ENCODE results near the gene KCNK17. TPM values are rescaled to one million over a fixed set of nuclear protein-coding genes. Genes with fewer than 3 reads are reported as not detected.
A peak's percentile ranks its signal among the peaks of the same experiment; 100 is the strongest.
"Not testable (repeated sequence)": the region's sequence is repeated elsewhere in the genome, so short reads cannot be mapped to it uniquely, and the experiment has no call there.

Gene KCNK17
- total RNA-seq, 1 experiment from 2014 or later: not detected

- DNase-seq (ENCODE audit: low read depth): peak; percentile 19
Measured at GRCh38 chr6:39302669-39303424, 11.4 kb downstream of the KCNK17 start.

GRCh38 chr6:39302011-39302410 lies 12.2 kb downstream of the KCNK17 start:
- DNase-seq (ENCODE audit: low read depth): no peak

GRCh38 chr6:39301606-39302005 lies 12.6 kb downstream of the KCNK17 start:
- DNase-seq (ENCODE audit: low read depth): no peak

GRCh38 chr6:39300739-39301138 lies 13.5 kb downstream of the KCNK17 start:
- no peak for DNase-seq (ENCODE audit: low read depth)

- no peak for DNase-seq (ENCODE audit: low read depth)
Measured at GRCh38 chr6:39298061-39298460, 16.2 kb downstream of the KCNK17 start.

- no peak for DNase-seq (ENCODE audit: low read depth)
Measured at GRCh38 chr6:39296745-39297640, 17.2 kb downstream of the KCNK17 start.

- no peak for DNase-seq (ENCODE audit: low read depth)
Measured at GRCh38 chr6:39295611-39296011, 18.6 kb downstream of the KCNK17 start.

GRCh38 chr6:39294899-39295298 lies 19.3 kb downstream of the KCNK17 start:
- no peak for DNase-seq (ENCODE audit: low read depth)

GRCh38 chr6:39294133-39294532 lies 20.1 kb downstream of the KCNK17 start:
- DNase-seq (ENCODE audit: low read depth): no peak

- no peak for DNase-seq (ENCODE audit: low read depth)
Measured at GRCh38 chr6:39292637-39293036, 21.6 kb downstream of the KCNK17 start.

GRCh38 chr6:39289490-39289889 lies 24.7 kb downstream of the KCNK17 start:
- no peak for DNase-seq (ENCODE audit: low read depth)

- DNase-seq (ENCODE audit: low read depth): no peak
Measured at GRCh38 chr6:39287601-39288000, 26.6 kb downstream of the KCNK17 start.

- DNase-seq (ENCODE audit: low read depth): not testable (repeated sequence)
Measured at GRCh38 chr6:39286596-39286995, 27.6 kb downstream of the KCNK17 start.

GRCh38 chr6:39282774-39283173 lies 31.4 kb downstream of the KCNK17 start:
- DNase-seq (ENCODE audit: low read depth): no peak

- no peak for DNase-seq (ENCODE audit: low read depth)
Measured at GRCh38 chr6:39281312-39281980, 32.8 kb downstream of the KCNK17 start.

- no peak for DNase-seq (ENCODE audit: low read depth)
Measured at GRCh38 chr6:39280247-39280731, 33.9 kb downstream of the KCNK17 start.

- DNase-seq (ENCODE audit: low read depth): no peak
Measured at GRCh38 chr6:39279539-39279938, 34.7 kb downstream of the KCNK17 start.

- no peak for DNase-seq (ENCODE audit: low read depth)
Measured at GRCh38 chr6:39276379-39276995, 37.7 kb downstream of the KCNK17 start.

GRCh38 chr6:39274903-39275302 lies 39.3 kb downstream of the KCNK17 start:
- no peak for DNase-seq (ENCODE audit: low read depth)

- DNase-seq (ENCODE audit: low read depth): no peak
Measured at GRCh38 chr6:39274471-39274870, 39.7 kb downstream of the KCNK17 start.

GRCh38 chr6:39273406-39273821 lies 40.8 kb downstream of the KCNK17 start:
- DNase-seq (ENCODE audit: low read depth): no peak

All from LHCN-M2 (cell line).